H54 (cell line): ENCODE results near the gene SWAP70.
"Not testable (repeated sequence)": the region's sequence is repeated elsewhere in the genome, so short reads cannot be mapped to it uniquely, and the experiment has no call there.

Experiments
- DNase-seq: peaks from one replicate; pipeline ENCODE4 v3.0.0; 2011; ENCODE audit warnings: low spot score, mixed read lengths; ENCODE audit not compliant: insufficient read length
- FAIRE-seq: peaks from 3 replicates; lab custom pipeline; 2011; peaks lifted over from hg19 to GRCh38; lab: Jason Lieb, UNC
- POLR2A ChIP-seq: IDR thresholded peaks from 2 replicates; pipeline ENCODE4 v1.6.1; 2011; ENCODE audit warnings: low read depth, mild to moderate bottlenecking, low read length

The SWAP70 gene

GRCh38 chr11:9689721-9690120 lies 25.8 kb downstream of the SWAP70 start:
- no peak for TF ChIP-seq POLR2A
- FAIRE-seq, result no peak
- no peak for DNase-seq

GRCh38 chr11:9691865-9692264 lies 28.0 kb downstream of the SWAP70 start:
- DNase-seq (peak; percentile 33), FAIRE-seq (peak; percentile 87)

GRCh38 chr11:9692691-9693090 lies 28.8 kb downstream of the SWAP70 start:
- TF ChIP-seq POLR2A, result no peak
- FAIRE-seq (no peak), DNase-seq (no peak)

More at GRCh38 chr11:9691865-9692264, 28.0 kb downstream of the SWAP70 start:
- no peak for TF ChIP-seq POLR2A

GRCh38 chr11:9693801-9694553 lies 30.1 kb downstream of the SWAP70 start:
- DNase-seq, result no peak
- FAIRE-seq, result no peak
- no peak for TF ChIP-seq POLR2A

- FAIRE-seq, DNase-seq: not testable (repeated sequence)
These were observed 31.4 kb downstream of the SWAP70 start for GRCh38 chr11:9695228-9695627.

- FAIRE-seq, result no peak
- TF ChIP-seq POLR2A, result no peak
- DNase-seq, result no peak
These were observed 33.9 kb downstream of the SWAP70 start for GRCh38 chr11:9697766-9698165.

- no peak for TF ChIP-seq POLR2A
- peak; percentile 48 for FAIRE-seq
- DNase-seq, result no peak
These were observed 36.4 kb downstream of the SWAP70 start for GRCh38 chr11:9700105-9700801.

- DNase-seq, result no peak
- no peak for FAIRE-seq
- TF ChIP-seq POLR2A, result no peak
These were observed 37.9 kb downstream of the SWAP70 start for GRCh38 chr11:9701799-9702198.

- no peak for DNase-seq
- no peak for TF ChIP-seq POLR2A
- FAIRE-seq, result peak; percentile 11
These were observed 39.4 kb downstream of the SWAP70 start for GRCh38 chr11:9703280-9703679.

- DNase-seq (no peak), FAIRE-seq (no peak)
- TF ChIP-seq POLR2A, result no peak
These were observed 40.2 kb downstream of the SWAP70 start for GRCh38 chr11:9704037-9704436.

- no peak for DNase-seq
- no peak for FAIRE-seq
- no peak for TF ChIP-seq POLR2A
These were observed 40.7 kb downstream of the SWAP70 start for GRCh38 chr11:9704620-9705019.

- FAIRE-seq, DNase-seq: not testable (repeated sequence)
These were observed 41.5 kb downstream of the SWAP70 start for GRCh38 chr11:9705361-9705760.

- peak; percentile 64 for FAIRE-seq
- DNase-seq, result no peak
- TF ChIP-seq POLR2A, result no peak
These were observed 44.7 kb downstream of the SWAP70 start for GRCh38 chr11:9708544-9708943.

- no peak for FAIRE-seq
- no peak for TF ChIP-seq POLR2A
These were observed 46.3 kb downstream of the SWAP70 start for GRCh38 chr11:9710223-9710622.

GRCh38 chr11:9710852-9711251 lies 47.0 kb downstream of the SWAP70 start:
- no peak for TF ChIP-seq POLR2A
- no peak for FAIRE-seq
- DNase-seq, result no peak

More at GRCh38 chr11:9710223-9710622, 46.3 kb downstream of the SWAP70 start:
- no peak for DNase-seq
